ENCODE measurements around the gene HBE1.

DNA sequence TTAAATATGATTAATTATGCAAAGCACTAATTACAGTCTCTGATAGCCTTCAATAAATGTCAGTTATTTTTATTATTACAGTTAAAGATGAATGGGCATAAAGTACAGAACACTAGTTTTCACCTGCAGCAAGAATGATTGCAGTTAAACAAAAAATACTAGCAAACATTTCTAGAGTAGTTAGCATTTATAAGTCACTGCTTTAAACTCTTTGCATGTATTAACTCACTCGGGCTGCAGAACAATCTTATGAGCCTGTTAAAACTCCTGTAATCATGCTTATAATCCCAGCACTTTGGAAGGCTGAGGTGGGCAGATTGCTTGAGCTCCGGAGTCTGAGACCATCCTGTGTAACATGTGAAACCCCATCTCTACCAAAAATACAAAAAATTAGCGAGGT is 17.2 kb upstream of the HBE1 start:
- TF ChIP-seq CTCF (conservative IDR thresholded peaks at IDR 0.05; ENCODE audit: low read depth in 2 of 2) (no peak), POLR2AphosphoS5 (IDR thresholded peaks at IDR 0.05; ENCODE audit: low read depth) (no peak), ZNF331 (CRISPR knock-in tag; IDR thresholded peaks at IDR 0.05; ENCODE audit: low read depth) (no peak), STAT1 (IDR thresholded peaks at IDR 0.05; ENCODE audit: unreplicated experiment) (no peak), JUNB (IDR thresholded peaks at IDR 0.05; ENCODE audit: unreplicated experiment) (no peak), EZH2 (IDR thresholded peaks at IDR 0.05; ENCODE audit: low read depth, unreplicated experiment) (no peak), EZH2phosphoT487 (IDR thresholded peaks at IDR 0.05; ENCODE audit: unreplicated experiment) (no peak), NANOG (IDR thresholded peaks at IDR 0.05; ENCODE audit: borderline replicate concordance) (no peak), CREB1 (CRISPR knock-in tag; IDR thresholded peaks at IDR 0.05; ENCODE audit: low read depth) (no peak), ZNF114 (CRISPR knock-in tag; IDR thresholded peaks at IDR 0.05) (no peak)
- TF ChIP-seq, protein P1, sequence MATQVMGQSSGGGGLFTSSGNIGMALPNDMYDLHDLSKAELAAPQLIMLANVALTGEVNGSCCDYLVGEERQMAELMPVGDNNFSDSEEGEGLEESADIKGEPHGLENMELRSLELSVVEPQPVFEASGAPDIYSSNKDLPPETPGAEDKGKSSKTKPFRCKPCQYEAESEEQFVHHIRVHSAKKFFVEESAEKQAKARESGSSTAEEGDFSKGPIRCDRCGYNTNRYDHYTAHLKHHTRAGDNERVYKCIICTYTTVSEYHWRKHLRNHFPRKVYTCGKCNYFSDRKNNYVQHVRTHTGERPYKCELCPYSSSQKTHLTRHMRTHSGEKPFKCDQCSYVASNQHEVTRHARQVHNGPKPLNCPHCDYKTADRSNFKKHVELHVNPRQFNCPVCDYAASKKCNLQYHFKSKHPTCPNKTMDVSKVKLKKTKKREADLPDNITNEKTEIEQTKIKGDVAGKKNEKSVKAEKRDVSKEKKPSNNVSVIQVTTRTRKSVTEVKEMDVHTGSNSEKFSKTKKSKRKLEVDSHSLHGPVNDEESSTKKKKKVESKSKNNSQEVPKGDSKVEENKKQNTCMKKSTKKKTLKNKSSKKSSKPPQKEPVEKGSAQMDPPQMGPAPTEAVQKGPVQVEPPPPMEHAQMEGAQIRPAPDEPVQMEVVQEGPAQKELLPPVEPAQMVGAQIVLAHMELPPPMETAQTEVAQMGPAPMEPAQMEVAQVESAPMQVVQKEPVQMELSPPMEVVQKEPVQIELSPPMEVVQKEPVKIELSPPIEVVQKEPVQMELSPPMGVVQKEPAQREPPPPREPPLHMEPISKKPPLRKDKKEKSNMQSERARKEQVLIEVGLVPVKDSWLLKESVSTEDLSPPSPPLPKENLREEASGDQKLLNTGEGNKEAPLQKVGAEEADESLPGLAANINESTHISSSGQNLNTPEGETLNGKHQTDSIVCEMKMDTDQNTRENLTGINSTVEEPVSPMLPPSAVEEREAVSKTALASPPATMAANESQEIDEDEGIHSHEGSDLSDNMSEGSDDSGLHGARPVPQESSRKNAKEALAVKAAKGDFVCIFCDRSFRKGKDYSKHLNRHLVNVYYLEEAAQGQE (IDR thresholded peaks at IDR 0.05; ENCODE audit: unreplicated experiment), result no peak
- TF ChIP-seq, protein P2, sequence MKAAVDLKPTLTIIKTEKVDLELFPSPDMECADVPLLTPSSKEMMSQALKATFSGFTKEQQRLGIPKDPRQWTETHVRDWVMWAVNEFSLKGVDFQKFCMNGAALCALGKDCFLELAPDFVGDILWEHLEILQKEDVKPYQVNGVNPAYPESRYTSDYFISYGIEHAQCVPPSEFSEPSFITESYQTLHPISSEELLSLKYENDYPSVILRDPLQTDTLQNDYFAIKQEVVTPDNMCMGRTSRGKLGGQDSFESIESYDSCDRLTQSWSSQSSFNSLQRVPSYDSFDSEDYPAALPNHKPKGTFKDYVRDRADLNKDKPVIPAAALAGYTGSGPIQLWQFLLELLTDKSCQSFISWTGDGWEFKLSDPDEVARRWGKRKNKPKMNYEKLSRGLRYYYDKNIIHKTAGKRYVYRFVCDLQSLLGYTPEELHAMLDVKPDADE (IDR thresholded peaks at IDR 0.05), result no peak
- TF ChIP-seq, protein P3, sequence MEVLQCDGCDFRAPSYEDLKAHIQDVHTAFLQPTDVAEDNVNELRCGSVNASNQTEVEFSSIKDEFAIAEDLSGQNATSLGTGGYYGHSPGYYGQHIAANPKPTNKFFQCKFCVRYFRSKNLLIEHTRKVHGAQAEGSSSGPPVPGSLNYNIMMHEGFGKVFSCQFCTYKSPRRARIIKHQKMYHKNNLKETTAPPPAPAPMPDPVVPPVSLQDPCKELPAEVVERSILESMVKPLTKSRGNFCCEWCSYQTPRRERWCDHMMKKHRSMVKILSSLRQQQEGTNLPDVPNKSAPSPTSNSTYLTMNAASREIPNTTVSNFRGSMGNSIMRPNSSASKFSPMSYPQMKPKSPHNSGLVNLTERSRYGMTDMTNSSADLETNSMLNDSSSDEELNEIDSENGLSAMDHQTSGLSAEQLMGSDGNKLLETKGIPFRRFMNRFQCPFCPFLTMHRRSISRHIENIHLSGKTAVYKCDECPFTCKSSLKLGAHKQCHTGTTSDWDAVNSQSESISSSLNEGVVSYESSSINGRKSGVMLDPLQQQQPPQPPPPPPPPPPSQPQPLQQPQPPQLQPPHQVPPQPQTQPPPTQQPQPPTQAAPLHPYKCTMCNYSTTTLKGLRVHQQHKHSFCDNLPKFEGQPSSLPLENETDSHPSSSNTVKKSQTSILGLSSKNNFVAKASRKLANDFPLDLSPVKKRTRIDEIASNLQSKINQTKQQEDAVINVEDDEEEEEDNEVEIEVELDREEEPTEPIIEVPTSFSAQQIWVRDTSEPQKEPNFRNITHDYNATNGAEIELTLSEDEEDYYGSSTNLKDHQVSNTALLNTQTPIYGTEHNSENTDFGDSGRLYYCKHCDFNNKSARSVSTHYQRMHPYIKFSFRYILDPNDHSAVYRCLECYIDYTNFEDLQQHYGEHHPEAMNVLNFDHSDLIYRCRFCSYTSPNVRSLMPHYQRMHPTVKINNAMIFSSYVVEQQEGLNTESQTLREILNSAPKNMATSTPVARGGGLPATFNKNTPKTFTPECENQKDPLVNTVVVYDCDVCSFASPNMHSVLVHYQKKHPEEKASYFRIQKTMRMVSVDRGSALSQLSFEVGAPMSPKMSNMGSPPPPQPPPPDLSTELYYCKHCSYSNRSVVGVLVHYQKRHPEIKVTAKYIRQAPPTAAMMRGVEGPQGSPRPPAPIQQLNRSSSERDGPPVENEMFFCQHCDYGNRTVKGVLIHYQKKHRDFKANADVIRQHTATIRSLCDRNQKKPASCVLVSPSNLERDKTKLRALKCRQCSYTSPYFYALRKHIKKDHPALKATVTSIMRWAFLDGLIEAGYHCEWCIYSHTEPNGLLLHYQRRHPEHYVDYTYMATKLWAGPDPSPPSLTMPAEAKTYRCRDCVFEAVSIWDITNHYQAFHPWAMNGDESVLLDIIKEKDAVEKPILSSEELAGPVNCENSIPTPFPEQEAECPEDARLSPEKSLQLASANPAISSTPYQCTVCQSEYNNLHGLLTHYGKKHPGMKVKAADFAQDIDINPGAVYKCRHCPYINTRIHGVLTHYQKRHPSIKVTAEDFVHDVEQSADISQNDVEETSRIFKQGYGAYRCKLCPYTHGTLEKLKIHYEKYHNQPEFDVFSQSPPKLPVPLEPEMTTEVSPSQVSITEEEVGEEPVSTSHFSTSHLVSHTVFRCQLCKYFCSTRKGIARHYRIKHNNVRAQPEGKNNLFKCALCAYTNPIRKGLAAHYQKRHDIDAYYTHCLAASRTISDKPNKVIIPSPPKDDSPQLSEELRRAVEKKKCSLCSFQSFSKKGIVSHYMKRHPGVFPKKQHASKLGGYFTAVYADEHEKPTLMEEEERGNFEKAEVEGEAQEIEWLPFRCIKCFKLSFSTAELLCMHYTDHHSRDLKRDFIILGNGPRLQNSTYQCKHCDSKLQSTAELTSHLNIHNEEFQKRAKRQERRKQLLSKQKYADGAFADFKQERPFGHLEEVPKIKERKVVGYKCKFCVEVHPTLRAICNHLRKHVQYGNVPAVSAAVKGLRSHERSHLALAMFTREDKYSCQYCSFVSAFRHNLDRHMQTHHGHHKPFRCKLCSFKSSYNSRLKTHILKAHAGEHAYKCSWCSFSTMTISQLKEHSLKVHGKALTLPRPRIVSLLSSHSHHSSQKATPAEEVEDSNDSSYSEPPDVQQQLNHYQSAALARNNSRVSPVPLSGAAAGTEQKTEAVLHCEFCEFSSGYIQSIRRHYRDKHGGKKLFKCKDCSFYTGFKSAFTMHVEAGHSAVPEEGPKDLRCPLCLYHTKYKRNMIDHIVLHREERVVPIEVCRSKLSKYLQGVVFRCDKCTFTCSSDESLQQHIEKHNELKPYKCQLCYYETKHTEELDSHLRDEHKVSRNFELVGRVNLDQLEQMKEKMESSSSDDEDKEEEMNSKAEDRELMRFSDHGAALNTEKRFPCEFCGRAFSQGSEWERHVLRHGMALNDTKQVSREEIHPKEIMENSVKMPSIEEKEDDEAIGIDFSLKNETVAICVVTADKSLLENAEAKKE (CRISPR knock-in tag; IDR thresholded peaks at IDR 0.05), result no peak
